ENCODE measurements around the gene ZIC2. TPM values are rescaled to one million over a fixed set of nuclear protein-coding genes. Genes with fewer than 3 reads are reported as not detected.
"Not testable (repeated sequence)": the region's sequence is repeated elsewhere in the genome, so short reads cannot be mapped to it uniquely, and the experiment has no call there.

ZIC2 gene
- total RNA-seq = not detected
- long read RNA-seq = 0 reads

DNA sequence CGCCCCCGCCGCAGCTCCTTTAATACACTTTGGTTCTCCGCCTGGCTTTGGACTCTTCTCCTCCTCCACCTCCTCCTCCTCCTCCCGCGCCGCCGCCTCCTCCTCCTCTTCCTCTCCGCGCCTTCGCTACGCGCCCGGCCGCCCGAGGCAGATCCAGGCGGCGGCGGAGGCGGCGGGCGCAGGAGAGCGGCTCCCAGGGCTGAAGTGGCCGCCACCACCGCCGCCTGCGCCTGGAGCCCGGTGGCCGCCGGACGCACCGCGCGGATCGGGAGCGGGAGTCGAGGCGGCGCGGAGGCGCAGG lies at the start of gene ZIC2:
TSS of gene ZIC2 (plus strand) at position 50 of the 301 bp plus-strand sequence. CDS start 281 bp downstream, outside the sequence.
- ATAC-seq (no peak), DNase-seq (no peak)
- intact Hi-C loops (cut with micrococcal nuclease) = no loop called here

- DNase-seq (no peak), ATAC-seq (no peak)
- intact Hi-C loops (cut with micrococcal nuclease) = no loop called here
These were observed 48.7 kb upstream of the ZIC2 start for GRCh38 chr13:99932912-99933311.

GRCh38 chr13:99935772-99936171 lies 45.8 kb upstream of the ZIC2 start:
- intact Hi-C loops (cut with micrococcal nuclease) = no loop called here
- ATAC-seq (no peak), DNase-seq (no peak)

GRCh38 chr13:99938635-99939034 lies 42.9 kb upstream of the ZIC2 start:
- no peak for ATAC-seq
- intact Hi-C loops (cut with micrococcal nuclease) = no loop called here
- DNase-seq = no peak

DNA sequence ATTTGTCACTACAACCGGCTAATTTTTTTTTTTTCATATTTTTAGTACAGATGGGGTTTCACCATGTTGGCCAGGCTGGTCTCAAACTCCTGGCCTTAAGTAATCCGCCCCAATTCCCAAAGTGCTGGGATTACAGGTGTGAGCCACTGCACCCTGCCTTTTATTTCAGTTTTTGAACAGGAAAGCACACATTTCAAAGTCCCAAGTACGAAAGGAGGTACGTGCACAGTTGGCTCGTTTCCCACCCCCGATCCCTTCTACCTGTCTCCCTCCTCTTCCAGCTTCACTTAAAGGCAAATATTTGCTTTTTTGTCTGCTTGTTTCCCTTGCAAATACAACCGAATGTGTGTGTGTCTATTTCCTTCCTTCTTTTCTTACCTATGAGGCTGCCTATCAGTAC lies 40.5 kb upstream of the ZIC2 start:
- intact Hi-C loops (cut with micrococcal nuclease) = no loop called here
- DNase-seq (no peak), ATAC-seq (no peak)

DNA sequence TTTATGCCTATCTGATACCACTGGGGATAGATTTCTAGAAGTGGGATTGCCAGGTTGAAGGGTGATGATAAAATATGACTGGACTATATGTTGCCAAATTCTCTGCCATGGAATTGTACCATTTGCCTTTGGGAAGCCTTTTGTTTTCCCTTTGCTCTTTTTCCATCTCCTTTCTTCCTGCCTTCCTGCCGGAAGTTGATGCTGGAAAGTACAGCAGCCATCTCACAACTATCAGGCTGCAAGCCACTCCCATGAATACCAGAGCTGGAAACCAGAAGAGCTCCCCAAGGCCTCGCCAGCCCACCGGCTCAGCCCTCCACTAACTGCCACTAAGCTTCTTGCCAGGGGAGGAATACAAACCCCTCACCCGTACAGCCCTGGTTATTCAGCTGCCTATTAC lies 39.7 kb upstream of the ZIC2 start:
- no peak for ATAC-seq
- intact Hi-C loops (cut with micrococcal nuclease) = no loop called here
- DNase-seq = no peak

- ATAC-seq (no peak), DNase-seq (no peak)
- intact Hi-C loops (cut with micrococcal nuclease) = no loop called here
These were observed 37.5 kb upstream of the ZIC2 start for GRCh38 chr13:99944102-99944501.

- intact Hi-C loops (cut with micrococcal nuclease) = no loop called here
- ATAC-seq = no peak
- no peak for DNase-seq
These were observed 37.0 kb upstream of the ZIC2 start for GRCh38 chr13:99944606-99945005.

DNA sequence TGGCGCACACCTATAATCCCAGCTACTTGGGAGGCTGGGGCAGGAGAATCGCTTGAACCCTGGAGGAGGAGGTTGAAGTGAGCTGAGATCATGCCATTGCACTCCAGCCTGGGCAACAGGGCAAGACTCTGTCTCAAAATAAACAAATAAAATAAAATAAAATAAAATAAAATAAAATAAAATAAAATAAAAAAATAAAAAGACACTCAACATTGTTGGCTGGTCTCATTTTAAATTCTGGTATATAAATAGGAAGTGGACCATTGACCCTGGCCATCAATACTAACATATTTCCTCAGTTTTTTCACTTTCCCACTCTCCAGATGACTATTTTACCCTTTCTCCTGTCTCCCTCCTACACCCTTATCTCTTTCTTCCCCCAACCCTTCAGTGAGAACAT lies 36.1 kb upstream of the ZIC2 start:
- ATAC-seq; DNase-seq; intact Hi-C loops (cut with micrococcal nuclease): not testable (repeated sequence)

DNA sequence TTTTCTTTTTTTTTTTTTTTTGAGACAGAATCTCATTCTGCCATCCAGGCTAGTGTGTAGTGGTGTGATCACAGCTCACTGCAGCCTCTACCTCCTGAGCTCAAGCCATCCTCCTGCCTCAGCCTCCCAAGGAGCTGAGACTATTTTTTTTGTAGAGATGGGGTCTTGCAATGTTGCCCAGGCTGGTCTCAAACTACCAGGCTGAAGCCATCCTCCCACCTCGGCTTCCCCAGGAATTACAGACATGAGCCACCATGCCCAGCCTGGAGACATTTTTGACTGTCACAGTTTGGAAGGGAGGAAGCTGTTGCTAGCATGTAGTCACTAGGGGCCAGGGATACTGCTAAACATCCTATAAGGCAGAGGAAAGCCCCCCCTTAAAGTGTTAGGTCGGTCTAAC lies 33.9 kb upstream of the ZIC2 start:
- no peak for ATAC-seq
- DNase-seq = no peak
- intact Hi-C loops (cut with micrococcal nuclease) = no loop called here

- intact Hi-C loops (cut with micrococcal nuclease) = no loop called here
- DNase-seq (no peak), ATAC-seq (no peak)
These were observed 33.2 kb upstream of the ZIC2 start for GRCh38 chr13:99948411-99948810.

DNA sequence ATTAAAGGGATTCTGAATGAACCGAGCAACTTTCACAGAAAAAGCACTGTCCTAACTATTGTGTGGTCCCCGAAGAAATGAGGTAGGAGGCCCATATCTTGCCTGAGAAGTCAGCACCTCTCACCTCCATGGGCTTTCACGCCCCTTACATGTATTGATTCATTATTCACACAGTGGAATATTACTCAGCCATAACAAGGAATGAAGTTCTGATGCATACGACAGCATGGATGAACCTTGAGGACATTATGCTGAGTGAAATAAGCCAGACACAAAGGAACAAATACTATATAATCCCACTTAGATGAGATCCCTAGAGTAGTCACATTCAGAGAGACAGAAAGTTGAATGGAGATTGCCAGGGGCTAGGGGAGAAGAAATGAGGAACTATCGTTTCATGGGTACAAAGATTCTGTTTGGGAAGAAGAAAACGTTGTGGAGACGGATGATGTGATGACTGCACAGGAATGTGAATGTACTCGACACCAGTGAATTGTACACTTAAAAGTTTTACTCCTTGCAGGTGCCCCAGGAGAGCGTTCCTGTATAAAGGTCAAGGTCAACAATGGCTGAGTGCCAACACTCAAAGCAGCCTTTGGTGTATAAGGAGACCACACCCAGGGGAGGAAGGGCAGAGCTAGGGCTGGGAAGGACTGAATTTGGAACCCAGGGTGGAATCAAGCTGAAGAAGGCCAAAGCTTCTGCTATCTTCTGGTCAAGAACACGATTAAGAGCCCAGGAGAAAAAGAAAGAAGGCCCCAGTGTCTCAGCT lies 32.5 kb upstream of the ZIC2 start:
- no peak for ATAC-seq
- intact Hi-C loops (cut with micrococcal nuclease) = no loop called here

GRCh38 chr13:99949679-99950413 lies 31.7 kb upstream of the ZIC2 start:
- ATAC-seq = no peak
- intact Hi-C loops (cut with micrococcal nuclease) = no loop called here
- DNase-seq = no peak

More for the DNA sequence above, 32.5 kb upstream of the ZIC2 start:
- DNase-seq = no peak

GRCh38 chr13:99951666-99952065 lies 29.9 kb upstream of the ZIC2 start:
- ATAC-seq; intact Hi-C loops (cut with micrococcal nuclease); DNase-seq: not testable (repeated sequence)

DNA sequence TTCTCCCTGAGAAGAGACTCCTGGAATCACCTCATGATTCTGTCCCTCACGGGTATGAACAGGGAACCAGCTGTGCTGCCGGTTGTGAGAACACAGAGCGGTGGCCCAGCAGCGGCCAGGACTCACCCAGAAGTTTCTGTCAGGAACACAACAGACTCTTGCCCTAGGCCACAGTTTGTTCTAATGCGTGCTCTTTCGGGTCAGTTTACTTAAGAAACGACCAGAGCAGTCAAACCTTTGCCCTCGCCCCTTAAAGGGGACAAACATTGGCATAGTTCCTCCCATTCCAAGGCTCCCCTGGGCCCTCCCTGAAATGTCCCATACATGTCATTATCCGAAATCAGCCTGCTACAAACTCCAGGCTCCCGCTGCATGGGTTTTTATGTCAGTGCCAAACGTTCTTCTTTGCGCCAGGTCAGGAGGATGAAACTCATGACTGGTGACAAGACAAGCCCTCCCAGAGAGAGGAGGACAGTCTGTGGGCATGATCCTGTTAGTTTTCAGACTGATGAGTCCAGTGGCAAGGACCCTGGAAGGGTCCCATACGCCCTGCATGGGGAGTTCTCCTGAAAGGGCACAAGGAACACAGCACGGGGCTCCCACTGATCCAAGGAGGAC lies 28.3 kb upstream of the ZIC2 start:
- ATAC-seq (no peak), DNase-seq (no peak)
- intact Hi-C loops (cut with micrococcal nuclease) = no loop called here

DNA sequence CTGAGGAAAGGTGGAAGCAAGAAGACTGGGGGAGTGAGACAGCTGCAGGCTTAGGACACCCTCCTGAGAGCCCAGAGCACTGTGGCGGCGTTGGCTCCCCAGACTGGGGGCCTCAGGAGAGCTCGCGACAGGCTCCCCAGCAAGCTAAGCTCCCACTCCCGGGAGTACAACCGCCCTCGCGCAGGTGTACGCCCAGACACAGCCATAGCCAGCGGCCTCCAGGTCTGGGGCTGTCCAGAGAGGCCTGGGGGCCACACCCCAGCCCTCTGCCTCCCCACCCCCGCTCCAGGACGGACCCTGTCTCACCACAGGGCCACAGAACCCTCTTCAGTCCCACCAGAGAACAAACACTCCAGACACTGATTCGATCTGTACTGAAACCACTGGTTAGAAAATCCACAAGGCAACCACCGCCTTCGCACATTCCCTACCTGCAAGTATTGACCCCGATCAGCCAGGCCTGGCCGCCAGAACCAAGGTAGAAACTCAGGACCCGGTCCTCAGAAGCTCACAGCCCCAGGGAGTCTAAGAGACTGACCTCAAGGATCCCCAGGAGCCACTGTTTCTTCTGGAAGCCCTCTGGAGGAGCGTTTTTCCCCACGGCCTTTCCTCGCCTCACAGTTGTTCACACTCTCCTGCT lies 26.4 kb upstream of the ZIC2 start:
- DNase-seq (no peak), ATAC-seq (no peak)
- intact Hi-C loops (cut with micrococcal nuclease) = no loop called here

DNA sequence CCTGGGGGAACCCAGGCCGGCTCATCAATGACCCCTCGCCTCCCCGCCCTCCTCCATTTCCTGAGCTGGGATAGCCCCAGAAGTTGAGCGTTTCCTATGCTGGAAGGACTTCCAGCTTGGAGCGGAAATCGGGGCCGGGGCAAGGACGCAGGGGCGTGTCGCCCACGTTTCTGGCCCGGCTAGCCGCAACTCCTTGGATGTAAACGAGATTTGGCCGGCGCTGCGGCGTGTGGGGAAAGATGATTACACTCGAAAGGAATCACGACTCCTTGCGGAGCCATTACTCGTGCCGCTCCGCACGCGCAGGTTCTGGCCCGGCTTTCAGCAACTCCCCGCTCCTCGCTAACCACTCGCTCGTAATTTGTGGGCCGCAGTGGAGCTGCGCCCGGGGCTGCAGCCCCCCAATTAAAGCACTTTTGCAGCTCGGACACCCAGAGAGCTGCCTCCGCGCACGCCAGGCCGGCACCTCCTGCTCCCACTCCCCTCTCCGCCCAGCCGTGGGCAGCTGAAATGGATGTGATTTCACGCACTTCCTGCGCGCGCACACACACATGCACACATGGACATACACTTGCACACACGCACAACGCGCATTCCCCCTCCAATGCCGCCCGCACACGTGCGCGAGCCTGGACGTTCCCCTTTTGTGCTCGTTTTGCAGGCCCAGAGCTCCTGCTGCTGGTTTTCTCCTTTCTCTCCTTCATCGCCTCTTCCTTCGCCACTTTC lies 25.7 kb upstream of the ZIC2 start:
- intact Hi-C loops (cut with micrococcal nuclease) = no loop called here
- no peak for ATAC-seq
- DNase-seq = no peak

DNA sequence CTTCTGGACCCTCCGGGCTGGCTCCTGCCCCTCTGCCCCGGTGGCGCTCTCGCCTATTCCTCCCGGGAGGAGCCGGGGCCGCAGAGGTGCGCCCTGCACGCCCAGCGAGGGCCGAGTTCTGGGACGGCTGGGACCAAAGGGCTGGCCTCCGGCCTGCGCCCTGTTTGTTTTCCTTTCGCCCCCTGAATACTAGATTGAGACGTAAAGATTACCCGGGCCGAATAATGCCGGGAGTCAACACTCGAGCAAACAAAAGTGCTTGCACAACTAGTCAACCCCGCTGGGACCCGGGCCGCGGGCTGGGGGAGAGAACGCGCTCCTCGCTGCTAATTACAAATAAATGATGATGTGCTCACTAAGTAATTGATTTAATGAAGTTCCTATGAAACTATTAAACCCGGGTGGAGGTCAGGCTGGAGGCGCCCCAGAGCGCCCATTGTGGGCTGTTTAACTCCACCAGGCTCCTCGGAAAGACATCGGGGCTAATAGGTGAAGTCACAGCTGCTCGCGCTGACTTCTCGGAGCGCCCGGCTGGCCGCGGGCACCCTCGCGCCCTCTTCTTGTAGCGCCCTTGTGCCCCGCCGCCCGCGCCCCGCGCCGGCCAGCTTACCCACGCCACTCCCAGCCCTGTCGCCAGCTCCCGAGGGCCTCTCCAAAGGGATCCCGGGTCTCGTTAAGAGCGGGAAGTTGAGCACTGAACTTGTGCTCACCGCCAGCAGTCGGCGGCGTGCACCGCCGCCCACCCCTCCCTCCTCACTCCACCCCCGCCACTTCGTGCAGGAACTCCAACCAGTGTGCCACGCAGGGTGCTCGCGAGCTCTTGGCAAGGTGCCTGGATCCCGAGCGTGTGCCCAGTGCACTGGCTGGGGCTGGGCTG lies 24.9 kb upstream of the ZIC2 start:
- intact Hi-C loops (cut with micrococcal nuclease) = no loop called here
- DNase-seq = no peak
- no peak for ATAC-seq

Data from left ventricle myocardium superior (tissue), 1 donor.